GM18511 (cell line): Measurements from ENCODE around the gene RLF.

Source experiments
- ATAC-seq: cut with Tn5 transposase; IDR thresholded peaks from one replicate; pipeline ENCODE4 v1.9.1; 2021; ENCODE audit warnings: mild to moderate bottlenecking, moderate library complexity; ENCODE audit not compliant: unreplicated experiment

The RLF gene, protein sequence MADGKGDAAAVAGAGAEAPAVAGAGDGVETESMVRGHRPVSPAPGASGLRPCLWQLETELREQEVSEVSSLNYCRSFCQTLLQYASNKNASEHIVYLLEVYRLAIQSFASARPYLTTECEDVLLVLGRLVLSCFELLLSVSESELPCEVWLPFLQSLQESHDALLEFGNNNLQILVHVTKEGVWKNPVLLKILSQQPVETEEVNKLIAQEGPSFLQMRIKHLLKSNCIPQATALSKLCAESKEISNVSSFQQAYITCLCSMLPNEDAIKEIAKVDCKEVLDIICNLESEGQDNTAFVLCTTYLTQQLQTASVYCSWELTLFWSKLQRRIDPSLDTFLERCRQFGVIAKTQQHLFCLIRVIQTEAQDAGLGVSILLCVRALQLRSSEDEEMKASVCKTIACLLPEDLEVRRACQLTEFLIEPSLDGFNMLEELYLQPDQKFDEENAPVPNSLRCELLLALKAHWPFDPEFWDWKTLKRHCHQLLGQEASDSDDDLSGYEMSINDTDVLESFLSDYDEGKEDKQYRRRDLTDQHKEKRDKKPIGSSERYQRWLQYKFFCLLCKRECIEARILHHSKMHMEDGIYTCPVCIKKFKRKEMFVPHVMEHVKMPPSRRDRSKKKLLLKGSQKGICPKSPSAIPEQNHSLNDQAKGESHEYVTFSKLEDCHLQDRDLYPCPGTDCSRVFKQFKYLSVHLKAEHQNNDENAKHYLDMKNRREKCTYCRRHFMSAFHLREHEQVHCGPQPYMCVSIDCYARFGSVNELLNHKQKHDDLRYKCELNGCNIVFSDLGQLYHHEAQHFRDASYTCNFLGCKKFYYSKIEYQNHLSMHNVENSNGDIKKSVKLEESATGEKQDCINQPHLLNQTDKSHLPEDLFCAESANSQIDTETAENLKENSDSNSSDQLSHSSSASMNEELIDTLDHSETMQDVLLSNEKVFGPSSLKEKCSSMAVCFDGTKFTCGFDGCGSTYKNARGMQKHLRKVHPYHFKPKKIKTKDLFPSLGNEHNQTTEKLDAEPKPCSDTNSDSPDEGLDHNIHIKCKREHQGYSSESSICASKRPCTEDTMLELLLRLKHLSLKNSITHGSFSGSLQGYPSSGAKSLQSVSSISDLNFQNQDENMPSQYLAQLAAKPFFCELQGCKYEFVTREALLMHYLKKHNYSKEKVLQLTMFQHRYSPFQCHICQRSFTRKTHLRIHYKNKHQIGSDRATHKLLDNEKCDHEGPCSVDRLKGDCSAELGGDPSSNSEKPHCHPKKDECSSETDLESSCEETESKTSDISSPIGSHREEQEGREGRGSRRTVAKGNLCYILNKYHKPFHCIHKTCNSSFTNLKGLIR (N-terminal part only)

GRCh38 chr1:40161125-40161887, at the start of gene RLF:
Gene RLF, plus strand, starts transcription at chr1:40161387. Its CDS starts 13 bp downstream, at chr1:40161400.
- peak; percentile 95 for ATAC-seq

DNA sequence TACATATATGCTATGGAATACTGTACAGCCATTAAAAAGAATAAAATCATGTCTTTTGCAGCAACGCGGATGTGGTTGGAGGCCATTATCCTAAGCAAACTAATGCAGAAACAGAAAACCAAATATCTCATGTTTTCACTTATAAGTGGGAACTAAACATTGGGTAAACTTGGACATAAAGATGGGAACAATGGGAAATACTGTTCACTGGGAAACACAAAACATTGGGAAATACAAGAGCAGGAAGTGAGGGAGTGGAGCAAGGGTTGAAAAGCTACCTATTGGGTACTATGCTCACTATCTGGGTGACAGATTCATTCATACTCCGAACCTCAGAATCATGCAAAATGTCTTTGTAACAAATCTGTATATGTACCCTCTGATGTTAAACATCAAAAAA, 46.8 kb upstream of the RLF start:
- no peak for ATAC-seq

DNA sequence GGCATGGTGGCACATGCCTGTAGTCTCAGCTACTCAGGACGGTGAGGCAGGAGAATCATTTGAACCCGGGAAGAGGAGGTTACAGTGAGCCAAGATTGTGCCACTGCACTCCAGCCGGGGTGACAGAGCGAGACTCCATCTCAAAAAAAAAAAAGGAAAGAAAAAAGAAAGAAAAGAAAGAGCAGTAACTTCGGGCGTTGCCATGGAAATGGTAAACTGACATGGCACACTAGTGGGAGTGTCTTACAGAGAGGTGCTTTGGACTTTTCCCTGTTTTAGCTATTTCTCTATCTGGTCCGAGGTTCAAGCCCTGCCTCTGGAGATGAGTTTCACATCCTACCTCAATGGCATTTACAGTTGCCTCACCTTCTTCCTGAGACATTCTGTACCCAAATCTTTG, 41.1 kb upstream of the RLF start:
- no peak for ATAC-seq

DNA sequence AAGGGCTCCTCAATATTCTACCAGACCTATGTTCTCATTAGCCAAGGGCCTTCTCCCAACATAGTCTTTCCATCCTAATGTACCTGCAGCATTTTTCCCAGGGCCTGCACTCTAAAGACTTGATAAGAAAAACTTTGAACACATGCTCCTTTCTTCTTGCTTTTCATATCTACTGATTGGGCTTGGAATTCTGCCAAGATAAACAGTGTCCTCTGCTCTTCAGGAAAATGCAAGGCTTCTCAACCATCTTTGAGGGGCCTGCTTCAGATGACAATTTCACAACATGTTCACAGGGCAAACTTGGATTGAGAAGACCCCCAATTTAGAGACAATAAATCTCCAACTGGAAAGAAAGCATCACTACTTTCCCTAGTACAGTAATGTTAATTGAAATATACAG, 38.3 kb upstream of the RLF start:
- ATAC-seq: no peak

GRCh38 chr1:40130892-40131291, 30.3 kb upstream of the RLF start:
- no peak for ATAC-seq

- ATAC-seq: no peak
These were observed 28.5 kb upstream of the RLF start for GRCh38 chr1:40132383-40133311.

DNA sequence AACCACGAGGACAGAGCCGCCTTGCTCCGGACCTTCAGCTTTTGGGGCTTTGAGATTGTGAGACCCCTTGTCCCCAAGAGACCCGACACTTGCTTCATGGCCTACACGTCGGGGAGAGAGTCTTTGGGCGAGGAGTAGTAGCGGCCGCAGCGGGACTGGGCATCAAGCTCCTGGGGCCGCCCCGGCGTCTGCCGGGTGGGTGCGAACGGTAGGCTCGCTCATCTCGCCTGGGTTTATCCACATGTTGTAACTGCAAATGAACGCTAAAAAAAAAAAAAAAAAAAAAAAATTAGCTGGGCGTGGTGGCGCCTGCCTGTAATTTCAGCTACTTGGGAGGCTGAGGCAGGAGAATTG, 27.9 kb upstream of the RLF start:
- ATAC-seq: no peak

DNA sequence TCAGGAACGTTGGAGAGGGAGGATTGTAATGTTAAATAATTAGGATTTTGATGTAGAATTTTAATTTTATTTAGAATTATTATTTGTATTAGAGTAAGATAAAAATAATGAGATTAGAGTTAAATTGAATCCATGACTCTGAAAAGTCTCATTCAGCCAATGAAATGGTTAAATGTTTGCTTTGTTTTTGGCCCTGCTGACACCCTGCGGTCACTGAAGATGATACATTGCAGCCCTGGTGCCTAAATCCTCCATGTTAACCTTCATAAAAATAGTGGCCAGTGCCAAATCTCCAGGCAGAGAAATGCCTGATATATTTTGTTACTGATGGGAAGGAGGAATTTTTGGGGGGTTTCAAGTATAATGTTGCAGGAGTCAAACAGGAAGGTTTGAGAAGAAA, 27.3 kb upstream of the RLF start:
- no peak for ATAC-seq

DNA sequence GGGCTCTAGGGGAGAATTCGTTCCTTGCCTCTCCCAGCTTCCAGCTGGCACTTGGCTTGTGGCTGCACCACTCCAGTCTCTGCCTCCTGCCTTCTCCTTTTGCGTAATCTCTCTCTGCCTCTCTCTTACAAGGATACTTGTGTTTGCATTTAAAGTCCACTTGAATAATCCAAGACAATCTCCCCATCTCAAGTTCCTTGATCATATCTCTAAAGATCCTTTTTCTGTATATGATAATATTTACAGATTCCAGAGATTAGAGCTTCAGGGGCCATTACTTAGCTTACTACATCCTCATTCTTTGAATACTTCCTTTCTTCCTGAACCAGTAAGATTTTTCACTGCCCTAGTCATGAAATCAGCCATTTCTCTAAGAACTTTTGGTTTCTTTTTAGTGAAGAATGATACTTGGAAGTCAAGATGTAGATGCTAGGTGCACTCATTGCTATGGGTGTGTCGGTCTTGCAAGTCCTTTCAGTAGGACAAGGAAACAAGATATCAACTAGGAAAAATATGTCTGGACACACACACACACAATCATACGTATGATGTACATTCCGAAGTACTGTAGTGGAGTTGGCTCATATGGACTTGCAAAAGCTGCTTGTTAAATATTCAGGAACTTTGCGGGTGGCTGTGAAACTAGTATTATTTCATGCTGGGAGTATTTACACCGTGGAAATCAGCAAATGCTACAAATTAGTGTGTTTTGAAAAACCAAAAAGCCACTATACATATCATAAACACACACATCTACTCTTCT, 20.8 kb upstream of the RLF start:
- no peak for ATAC-seq

- ATAC-seq: no peak
These were observed 19.2 kb upstream of the RLF start for GRCh38 chr1:40141878-40142535.

DNA sequence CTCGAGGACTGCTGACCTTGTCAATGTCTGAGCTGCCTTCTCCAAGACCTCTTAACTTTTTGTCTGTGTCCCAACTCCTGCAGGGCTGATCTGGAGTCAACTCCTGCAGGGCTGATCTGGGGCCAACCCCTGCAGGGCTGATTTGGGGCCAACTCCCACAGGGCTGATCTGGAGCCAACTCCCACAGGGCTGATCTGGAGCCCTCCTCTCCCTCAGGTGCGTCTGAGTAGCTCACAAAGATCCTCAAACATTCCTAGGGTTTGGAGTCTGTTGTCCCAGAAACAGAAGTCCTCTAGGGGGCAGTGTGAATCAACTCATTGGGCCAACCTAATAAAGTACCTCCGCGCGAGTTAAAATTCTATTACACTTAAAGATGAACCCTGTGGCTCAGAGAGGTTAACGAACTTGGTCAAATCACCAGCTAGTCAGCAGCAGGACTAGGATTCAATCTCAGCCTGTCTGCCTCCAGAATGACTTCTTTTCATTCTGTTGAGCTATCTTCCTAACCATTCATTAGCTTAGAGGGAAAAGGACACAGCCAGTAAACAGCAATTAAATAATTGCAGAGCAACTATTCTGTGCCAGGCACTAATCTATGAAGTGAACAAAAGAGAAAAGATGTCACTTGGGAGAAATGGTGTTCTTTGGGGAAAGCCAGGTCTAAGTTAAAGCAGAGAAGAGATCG, 17.2 kb upstream of the RLF start:
- no peak for ATAC-seq

GRCh38 chr1:40151457-40152079, 9.6 kb upstream of the RLF start:
- ATAC-seq: no peak

DNA sequence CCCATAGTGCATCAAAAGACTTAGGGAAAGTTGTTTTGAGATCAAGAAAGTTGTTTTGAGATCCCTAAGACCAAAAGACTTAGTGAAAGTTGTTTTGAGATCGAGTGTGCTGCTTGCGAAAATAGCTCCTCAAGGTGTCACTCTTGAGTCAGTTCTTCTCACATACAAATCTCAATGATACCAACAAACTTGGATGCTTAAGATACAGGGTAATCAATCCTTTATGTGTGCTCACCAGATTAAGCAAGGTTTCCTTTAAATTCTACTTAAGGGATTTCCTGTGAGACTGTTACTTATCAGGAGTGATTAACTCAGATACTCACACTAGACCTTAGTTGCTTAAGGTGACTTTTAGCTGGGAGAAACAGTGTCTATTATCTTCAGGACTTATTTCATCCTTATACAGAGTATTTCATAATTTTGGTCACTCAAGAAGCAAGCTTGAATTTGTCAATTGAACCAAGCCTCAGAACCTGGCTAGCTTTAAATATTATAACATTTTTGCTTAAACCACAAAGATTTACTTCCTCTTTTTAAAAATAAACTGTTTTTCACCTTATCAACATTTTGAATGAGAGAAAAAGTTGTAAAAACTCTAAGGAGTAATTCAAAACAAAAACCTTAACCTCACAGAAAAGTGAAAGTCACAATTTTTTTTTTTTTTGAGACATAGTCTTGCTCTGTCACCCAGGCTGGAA, 8.0 kb upstream of the RLF start:
- ATAC-seq: no peak

- ATAC-seq: no peak
These were observed 6.1 kb upstream of the RLF start for GRCh38 chr1:40155135-40155534.

GRCh38 chr1:40155910-40156309, 5.3 kb upstream of the RLF start:
- no peak for ATAC-seq

GRCh38 chr1:40160806-40161124, 422 bp upstream of the RLF start:
- no peak for ATAC-seq
